CD4-positive, alpha-beta T cell treated with Interleukin-10 for 1 hour (primary cell): ENCODE data around the gene HLCS.

Experiments
- DNase-seq: peaks from one replicate; pipeline ENCODE4 v3.0.0-alpha.2; 2020

Gene HLCS

GRCh38 chr21:36766511-36766910, 200.0 kb downstream of the HLCS start:
- DNase-seq = no peak

GRCh38 chr21:36765229-36765628, 201.2 kb downstream of the HLCS start:
- DNase-seq = no peak

GRCh38 chr21:36763305-36763704, 203.2 kb downstream of the HLCS start:
- no peak for DNase-seq

DNA sequence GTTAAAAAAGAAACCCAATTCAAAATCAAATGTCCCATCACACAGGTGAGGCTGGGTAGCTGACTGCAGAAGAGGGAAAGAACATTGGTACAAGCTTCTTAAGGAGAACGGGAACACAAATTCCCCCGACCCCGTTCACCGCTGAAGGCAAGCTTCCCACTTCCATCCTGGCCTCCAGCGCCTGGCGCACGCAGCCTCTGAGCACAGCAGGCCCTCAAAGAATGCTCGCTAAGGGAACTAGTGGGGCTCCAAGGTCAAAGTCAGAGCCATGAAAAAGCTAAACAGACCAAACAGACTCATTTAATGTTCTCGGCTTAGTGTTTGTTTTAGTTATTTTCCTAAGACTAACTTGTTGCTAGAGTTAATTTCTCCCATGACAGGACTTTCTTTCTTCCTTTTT, 203.8 kb downstream of the HLCS start:
- no peak for DNase-seq

- no peak for DNase-seq
These were observed 204.8 kb downstream of the HLCS start for GRCh38 chr21:36761685-36762084.

GRCh38 chr21:36759348-36760083, 207.0 kb downstream of the HLCS start:
- DNase-seq = no peak

GRCh38 chr21:36757196-36757595, 209.3 kb downstream of the HLCS start:
- DNase-seq = no peak

DNA sequence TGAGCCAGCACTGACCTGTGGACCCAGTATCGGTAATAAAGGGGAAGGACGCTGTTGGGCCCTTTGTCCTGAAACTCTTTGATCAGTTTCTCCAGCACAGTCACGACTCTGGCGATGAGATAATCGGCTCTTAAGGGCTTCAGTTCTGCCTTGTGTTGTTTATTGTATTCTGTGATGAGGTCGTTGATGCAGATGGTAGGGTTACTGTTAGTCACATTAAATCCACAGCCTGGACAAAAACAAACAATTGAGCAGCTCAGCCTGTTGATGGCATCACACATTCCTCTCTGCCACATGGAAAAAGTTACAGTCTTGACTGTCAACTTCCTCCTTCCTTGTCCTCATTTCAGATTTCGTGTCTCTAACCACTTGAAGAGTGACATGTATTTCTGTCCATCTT, 209.9 kb downstream of the HLCS start:
- DNase-seq = no peak

GRCh38 chr21:36754241-36754898, 212.1 kb downstream of the HLCS start:
- no peak for DNase-seq

GRCh38 chr21:36753556-36753955, 212.9 kb downstream of the HLCS start:
- no peak for DNase-seq

DNA sequence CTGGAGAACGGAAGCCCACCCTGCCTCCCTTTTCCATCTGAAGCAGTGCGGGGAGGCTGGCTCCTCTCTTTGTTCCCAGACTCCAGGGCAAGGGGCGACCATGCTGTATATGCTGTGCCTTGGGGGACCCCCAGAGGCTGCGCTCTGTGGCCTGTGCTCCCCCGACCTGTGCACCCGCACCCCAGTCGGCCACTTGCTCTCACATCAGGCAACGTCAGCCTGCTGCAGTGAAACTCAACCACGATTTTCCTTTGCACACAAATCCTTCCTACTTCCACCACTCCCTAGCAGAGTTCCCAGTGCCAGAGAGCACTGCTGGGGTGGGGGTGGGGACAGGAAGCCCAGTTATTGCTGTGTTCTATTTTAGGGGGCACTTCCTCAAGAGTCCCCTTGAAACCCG, 215.1 kb downstream of the HLCS start:
- no peak for DNase-seq

DNA sequence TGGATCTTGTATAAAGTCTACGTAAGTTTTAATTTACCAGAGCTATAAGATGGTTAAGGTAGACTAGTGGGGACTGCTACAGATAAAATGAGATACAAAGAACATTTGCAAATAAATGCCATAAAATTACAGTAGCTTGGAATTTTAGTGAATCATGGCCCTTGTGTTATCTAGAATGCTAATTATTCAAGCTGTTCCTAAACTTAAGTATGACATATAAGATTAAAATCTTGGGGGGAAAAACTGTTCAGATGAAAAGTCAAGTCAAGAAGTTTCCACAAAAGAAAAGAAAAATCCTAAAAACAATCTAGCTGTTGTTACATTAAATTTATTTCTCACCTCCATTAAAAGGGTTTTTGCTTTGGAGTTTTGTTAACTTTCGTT, 215.9 kb downstream of the HLCS start:
- no peak for DNase-seq

GRCh38 chr21:36749935-36750575, 216.4 kb downstream of the HLCS start:
- DNase-seq = no peak

DNA sequence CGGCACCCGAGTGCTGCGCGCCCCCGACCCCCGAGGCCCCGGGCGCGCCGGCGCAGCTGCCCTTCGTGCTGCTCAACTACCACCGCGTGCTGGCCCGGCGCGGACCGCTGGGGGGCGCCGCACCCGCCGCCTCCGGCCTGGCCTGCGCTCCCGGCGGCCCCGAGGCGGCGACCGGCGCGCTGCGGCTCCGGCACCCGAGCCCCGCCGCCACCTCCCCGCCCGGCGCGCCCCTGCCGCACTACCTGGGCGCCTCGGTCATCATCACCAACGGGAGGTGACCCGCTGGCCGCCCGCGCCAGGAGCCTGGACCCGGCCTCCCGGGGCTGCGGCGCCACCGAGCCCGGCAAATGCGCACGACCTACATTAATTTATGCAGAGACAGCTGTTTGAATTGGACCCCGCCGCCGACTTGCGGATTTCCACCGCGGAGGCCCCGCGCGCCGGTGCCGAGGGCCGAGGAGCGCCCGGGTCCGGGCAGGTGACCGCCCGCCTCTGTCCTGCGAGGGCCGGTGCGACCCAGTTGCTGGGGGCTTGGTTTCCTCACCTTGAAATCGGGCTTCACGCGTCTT, 218.6 kb downstream of the HLCS start:
- no peak for DNase-seq

- DNase-seq = no peak
These were observed 219.2 kb downstream of the HLCS start for GRCh38 chr21:36747041-36747814.

DNA sequence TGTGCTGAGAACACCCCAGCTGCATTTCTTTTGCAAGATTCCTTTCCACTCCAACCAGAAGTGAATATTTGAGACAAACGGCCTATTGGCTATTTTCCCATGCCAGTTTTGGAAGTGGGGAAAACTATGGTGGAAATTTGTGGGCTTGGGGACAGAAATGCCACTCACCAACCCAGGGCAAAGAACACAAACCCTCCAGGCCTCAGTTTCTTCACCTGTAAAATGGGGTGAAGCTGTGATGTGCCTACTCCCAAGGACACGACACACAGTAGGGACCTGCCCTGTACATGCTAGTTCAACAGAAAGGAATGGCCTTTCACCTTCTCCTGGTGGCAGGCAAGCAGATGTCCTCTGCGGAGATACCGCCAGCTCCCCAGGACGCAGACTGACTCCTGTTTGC, 221.0 kb downstream of the HLCS start:
- DNase-seq = no peak

DNA sequence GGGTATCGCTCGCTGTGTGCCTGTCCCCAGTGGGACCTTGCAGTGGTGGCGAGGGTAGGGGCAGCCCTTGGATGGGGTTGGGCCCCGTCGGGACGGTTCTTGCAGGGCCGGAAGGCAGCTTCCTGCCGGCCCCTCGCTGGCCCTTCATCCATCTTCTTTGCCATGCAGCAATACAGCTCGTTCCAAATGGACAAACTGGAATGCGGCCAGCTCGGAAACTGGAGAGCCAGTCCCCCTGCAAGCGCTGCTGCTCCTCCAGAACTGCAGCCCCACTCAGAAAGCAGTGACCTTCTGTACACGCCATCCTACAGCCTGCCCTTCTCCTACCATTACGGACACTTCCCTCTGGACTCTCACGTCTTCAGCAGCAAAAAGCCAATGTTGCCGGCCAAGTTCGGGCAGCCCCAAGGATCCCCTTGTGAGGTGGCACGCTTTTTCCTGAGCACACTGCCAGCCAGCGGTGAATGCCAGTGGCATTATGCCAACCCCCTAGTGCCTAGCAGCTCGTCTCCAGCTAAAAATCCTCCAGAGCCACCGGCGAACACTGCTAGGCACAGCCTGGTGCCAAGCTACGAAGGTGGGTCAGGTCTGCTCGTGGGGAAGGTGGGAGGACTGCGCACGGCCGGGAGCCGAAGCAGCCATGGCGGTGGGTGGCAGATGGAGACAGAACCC, 221.8 kb downstream of the HLCS start:
- no peak for DNase-seq

DNA sequence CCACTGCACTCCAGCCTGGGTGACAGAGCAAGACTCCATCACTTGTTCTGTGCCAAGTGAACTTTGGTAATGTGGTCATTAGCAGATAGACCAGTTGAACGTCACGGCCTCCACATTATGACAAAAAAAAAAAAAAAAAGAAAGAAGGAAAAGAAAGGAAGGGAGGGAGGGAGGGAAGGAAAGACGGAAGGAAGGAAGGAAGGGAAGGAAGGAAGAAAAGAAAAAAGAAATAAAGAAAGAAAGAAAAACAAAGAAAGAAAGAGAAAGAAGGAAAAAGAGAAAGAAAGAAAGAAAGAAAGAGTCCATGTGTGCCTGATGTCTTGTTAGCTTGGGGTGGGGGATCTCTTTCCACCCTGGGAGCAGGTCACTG, 222.3 kb downstream of the HLCS start:
- no peak for DNase-seq

GRCh38 chr21:36743446-36743845, 223.0 kb downstream of the HLCS start:
- DNase-seq = no peak

- no peak for DNase-seq
These were observed 223.5 kb downstream of the HLCS start for GRCh38 chr21:36743008-36743407.

DNA sequence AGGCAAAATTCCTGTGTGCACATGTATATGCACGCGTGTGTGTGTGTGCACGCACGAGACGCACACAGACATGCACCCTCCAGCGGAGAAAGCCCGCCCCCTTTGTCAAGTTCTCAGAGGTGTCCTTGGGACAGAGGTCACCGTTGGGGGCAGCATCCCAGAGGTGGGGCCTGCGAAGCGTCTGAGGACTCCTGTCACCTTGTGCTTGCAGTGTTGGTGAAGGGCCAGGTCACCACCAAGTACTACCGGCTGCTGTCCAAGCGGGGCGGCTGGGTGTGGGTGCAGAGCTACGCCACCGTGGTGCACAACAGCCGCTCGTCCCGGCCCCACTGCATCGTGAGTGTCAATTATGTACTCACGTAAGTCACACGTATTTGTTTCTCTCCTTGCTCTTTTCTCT, 225.0 kb downstream of the HLCS start:
- DNase-seq = no peak

- DNase-seq = no peak
These were observed 227.9 kb downstream of the HLCS start for GRCh38 chr21:36738489-36739126.
